Eye (tissue), 1 donor: Measurements from ENCODE around the gene GLYATL3.
A peak's percentile ranks its signal among the peaks of the same experiment; 100 is the strongest.

ENCODE experiments used
- DNase-seq: peaks from one replicate; pipeline ENCODE4 v3.0.0-alpha.2; 2015

GLYATL3 gene

DNA sequence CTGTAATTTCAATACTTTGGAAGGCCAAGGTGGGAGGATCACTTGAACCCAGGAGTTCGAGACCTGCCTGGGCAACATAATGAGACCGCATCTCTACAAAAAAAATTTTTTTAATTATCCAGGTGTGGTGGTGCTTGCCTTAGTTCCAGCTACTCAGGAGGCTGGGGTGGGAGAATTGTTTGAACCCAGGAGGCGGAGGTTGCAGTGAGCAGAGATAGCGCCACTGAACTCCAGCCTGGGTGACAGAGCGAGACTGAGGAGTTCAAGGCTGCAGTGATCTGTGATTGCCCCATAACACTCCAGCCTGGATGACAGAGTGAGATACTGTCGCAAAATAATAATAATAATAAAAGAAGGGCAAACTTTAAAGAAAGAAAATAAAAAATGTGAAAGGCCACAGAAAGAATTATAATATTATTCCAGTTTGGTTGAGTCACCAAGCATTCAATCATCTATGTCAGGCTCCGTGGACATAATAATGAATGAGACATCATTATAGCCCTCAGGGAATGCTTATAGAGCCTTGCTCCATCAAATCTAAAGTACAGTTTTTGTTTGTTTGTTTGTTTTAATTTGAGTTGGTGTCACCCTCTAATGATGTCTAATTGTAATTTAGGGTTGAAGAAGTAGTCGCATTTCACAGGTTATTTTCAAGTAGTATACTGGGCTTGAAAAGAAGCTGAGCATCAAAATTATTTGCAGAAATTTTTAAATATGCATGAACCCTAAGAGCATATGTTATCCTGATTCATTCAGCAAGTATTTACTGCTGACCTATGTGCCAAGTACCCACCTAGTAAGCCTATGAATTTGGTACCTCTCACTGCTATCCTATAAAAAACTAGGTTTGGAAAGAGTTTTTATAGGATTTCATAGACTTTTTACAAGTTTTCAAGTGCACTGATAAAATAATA lies 15.1 kb downstream of the GLYATL3 start:
- DNase-seq, result no peak

DNA sequence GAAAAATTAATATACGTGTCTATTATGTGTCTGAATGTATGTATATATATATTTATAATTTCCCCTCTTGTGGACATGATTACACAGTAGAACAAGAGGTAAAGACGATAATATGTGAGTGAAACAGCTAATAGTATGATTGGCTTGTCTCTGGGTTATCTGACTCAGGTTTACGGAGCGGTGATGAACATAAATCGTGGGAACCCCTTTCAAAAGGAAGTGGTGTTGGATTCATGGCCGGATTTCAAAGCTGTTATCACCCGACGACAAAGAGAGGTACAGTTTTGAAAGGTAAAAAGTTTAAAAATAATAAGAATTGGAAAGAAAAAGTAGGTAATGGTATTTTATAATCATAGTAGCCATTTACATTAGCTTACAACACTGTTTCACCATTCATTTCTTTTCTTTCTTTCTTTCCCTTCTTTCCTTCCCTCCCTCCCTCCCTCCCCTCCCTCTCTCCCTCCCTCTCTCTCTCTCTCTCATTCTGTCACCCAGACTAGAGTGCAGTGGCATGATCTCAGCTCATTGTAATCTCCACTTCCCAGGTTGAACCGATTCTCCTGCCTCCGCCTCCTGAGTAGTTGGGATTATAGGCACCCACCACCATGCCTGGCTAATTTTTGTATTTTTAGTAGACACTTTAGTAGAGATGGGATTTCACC lies 15.9 kb downstream of the GLYATL3 start:
- DNase-seq, result no peak

DNA sequence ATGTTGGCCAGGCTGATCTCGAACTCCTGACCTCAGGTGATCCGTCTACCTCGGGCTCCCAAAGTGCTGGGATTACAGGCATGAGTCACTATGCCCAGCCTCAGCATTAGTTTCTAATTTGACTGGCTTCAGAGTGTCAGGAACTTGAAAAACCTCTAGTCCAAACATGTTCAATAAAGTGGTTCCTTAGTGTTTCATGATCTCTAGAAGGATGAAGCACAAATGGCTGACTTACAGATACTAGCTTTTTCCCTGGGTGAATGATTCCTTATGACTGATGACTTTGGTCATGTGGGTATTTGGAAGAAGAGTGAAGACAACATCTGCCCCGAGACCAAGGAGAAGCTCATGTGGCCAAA lies 16.4 kb downstream of the GLYATL3 start:
- DNase-seq, result no peak

DNA sequence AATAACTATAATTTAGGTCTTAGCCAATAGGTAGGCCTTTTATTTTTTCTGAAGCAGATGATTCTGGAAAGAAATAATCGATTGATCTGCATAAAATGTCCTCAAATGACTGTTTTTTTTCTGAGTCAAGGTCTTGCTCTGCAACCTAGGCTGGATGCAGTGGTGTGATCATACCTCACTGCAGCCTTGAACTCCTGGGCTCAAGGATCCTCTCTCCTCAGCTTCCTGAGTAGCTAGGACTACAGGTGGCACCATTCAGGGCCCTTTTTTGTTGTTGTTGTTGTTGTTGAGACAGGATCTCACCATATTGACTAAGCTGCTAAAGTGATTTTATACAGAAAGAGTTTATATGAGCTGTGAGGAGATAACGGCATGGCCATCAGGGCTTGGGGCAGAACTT lies 18.2 kb downstream of the GLYATL3 start:
- DNase-seq, result no peak

DNA sequence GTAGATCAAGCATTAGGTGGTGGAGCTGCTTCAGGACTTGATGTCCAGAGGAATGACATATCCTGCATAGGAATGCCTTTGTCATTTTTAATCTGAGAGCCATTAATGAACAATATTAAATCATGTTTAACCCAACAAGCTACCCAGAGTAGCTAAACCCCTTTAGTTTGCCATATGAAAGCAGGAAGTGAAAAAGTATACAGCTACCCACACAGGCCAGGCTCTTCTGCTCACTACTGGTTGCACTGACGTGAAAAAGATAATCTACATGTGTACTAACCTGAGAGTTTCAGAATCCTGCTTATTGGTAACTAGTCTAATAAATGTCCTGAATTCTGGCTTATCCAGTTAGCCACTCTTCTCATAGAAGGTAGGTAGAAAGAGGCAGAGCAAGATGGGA lies 19.9 kb downstream of the GLYATL3 start:
- no peak for DNase-seq

DNA sequence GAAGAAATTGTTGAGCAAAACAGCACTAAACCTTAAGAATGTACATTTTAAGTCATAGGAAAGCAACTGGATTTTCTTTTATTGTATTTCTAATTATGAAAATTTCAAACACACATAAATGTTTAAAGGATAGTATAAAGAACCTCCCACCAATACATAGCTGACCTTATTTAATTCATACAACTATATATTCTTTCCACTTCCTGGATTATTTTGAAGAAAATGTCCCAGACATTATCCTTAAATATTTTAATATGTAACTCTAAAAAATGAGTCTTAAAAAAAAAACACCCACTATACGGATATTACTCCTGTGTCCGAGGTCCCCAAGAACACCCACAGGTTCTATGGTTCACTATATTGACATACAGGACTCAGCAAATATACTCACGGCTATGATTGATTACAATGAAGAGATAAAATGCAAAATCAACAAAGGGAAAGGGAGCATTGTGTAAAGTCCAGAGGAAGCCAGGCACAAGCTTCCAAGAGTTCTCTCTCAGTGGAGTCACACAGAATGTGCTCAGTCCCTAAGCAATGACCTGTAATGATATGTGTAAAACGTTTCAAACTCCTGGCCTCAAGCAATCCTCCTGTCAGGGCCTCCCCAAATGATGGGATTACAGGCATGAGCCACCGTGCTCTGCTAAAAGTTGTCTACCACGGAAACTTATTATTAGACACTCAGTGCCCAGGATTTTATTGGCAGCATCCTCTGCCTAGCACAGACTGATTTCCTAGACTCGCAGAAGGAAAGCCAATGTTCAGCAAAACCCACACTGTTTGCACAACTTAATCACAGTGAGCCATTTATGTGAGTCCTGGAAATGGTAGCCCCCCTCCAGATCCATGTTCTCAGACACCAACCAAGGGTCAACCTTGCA lies 23.2 kb downstream of the GLYATL3 start:
- DNase-seq, result no peak

DNA sequence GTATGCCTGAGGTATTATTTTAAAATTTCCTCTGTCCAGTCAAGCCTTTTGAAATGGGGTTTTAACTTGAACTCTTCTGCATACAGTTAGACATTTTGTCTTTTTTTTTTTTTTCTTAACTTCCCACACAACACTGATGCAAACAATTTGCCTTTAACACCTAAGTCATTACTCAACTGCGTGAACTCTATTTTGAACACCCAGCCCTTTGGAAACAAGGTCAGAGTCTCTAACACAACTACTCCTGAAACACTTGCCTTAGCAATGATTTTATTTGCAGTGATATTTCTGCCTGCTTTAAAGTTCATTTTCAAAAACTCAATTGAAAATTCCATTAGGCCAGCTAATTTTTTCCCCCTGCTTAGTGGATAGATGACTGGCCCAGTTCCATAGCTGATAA lies 24.2 kb downstream of the GLYATL3 start:
- DNase-seq, result no peak

DNA sequence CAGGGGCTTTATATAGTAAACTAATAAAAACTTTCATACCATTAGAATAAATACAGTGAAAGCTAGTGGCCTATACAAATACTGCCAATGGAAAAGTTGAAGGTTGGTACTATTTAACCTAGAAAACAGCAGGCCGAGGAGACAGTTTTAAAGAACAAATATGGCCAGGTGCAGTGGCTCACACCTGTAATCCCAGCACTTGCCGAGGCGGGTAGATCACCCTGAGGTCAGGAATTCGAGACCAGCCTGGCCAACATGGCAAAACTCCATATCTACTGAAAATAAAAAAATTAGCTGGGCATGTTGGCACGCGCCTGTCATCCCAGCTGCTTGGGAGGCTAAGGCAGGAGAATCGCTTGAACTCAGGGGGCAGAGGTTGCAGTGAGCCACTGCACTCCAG lies 24.8 kb downstream of the GLYATL3 start:
- no peak for DNase-seq

DNA sequence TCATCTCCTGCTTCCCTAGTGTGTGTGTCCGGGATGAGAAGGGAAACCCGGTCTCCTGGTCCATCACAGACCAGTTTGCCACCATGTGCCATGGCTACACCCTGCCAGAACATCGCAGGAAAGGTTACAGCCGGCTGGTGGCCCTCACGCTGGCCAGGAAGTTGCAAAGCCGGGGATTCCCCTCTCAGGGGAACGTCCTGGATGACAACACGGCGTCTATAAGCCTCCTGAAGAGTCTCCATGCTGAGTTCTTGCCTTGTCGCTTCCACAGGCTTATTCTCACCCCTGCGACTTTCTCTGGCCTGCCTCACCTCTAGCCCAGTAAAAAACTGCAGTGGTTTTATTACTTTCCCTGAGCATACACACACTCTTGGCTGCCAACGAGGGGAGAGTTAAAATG lies 26.9 kb downstream of the GLYATL3 start:
- no peak for DNase-seq

DNA sequence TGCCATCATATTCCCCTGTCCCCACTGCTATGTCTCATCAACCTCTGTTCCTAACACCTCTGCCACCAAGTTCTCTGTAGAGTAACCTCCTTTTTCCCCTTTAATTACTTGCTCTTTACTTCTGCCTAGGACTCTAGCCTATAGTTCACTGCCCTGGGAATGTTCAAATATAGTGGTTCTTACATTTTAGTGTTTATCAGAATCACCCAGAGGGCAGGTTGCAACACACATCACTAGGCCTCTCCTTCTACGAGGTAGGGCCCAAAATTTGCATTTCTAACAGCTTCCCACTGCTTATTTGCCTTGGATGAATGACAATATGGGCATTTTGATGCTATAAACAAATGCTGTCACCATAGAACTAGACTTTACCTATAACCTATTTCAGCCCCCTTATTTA lies 27.6 kb downstream of the GLYATL3 start:
- no peak for DNase-seq

DNA sequence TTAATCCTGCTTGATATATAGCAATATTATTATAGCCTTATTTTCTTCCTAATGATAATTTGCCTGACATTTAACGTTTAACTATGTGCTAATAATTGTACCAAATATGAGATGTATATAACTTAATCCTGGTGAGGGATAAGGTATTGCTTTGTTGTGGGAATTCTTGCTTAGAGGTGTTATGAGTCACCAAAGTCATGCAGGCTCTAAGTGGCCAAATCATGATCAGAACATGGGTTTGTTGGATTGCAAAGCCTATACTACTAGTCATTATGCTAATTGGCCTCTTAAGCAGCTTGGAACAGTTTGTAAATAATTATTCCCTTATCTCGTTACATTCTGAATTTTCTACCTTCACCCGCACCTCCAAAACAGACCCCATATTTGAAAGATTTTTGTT lies 28.8 kb downstream of the GLYATL3 start:
- DNase-seq, result no peak

DNA sequence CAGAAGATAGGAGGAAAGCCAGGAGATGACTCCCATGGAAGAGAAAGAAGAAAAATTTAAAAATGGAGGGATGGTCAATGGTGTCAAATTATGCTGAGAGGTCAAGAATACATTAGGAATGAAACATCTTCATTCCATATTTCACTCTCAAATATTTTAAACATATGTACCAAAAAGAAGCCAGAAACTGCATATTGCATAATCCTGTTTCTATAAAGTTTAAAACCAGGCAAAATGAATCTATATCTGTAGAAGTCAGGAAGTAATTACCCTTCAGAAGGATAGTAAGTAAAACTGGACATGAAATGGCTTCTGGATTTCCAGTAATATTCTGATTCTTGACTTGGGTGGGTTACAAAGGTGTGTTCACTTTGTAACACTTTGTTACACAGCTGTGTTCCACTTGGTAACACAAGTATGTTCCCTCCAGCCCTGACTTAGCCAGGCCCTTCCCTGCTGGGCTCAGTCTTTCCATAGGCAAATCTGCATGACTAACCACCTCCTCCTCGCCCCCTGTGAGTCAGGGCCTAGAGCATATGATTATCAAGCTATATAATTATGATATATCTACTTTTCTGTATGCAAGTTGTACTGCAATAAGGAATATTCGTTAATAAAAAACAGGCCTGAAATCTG lies 30.5 kb downstream of the GLYATL3 start:
- no peak for DNase-seq

DNA sequence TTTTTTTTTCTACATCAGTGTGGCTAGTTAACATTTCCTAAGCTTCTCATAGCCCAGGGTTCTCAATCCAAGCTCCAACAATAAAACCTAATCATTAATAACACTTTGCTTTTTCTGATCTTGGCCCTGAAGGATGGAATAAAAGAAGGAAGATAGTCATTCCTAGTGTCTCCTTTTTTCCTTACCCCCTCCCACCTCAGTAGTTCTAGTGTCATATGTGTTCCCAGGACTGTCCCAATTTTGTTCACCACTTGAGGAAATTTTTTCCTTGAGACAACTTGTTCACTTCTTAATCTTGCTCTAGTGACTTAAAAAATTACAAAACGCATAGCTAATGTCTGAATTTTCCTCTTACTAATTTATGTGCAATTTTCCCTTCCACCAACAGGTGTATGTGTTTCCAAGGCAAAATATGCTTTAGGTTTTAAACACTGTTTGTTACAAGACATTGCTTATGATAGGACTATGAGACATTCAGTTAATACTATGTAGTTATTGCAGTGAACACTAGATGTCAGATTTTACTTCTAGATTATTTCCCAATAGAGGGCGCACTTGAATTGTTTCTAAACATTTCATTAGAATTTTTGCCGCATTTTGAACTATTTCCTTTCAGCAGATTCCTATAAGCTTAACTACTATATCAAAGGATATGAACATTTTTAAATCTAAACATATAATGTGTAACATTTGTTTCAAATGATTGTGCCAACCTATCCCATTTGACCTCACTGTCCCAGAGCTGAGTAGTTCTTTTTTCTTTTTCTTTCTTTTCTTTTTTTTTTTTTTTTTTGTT lies 32.2 kb downstream of the GLYATL3 start:
- DNase-seq, result peak; percentile 83

DNA sequence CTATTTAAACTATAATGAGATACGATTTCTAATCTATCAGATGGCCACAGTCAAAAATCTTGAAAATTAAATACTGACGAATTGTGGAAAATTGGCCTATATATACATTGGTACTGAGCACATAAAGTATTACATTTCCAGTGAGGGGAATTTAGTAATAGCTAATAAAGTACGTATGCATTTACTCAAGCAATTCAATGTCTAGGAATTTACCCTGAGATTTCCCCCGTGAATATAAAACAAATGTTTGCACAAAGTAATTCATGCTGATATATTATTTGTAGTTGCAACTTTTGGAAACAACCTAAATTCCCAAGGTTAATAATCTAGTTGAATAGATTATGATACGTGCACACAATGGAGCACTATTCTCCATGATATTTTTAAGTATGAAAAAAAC lies 36.1 kb downstream of the GLYATL3 start:
- DNase-seq, result no peak

DNA sequence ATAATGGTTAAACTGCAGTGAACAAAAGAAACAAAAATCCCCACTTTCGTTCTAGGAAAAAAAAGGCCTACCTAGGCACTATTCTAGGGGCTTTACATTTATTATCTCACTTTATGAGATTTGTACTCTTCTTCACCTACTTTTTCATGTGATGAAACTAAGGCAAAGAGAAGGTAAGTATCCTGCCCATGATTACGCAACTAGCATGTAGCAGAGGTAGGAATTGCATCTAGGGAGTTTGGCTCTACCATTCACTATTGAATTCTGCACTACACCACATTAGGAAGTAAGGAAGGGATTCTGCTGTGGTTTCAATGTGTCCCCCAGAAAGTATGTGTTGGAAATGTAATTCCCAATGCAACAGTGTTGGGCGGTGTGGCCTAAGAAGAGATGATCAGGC lies 39.4 kb downstream of the GLYATL3 start:
- no peak for DNase-seq

DNA sequence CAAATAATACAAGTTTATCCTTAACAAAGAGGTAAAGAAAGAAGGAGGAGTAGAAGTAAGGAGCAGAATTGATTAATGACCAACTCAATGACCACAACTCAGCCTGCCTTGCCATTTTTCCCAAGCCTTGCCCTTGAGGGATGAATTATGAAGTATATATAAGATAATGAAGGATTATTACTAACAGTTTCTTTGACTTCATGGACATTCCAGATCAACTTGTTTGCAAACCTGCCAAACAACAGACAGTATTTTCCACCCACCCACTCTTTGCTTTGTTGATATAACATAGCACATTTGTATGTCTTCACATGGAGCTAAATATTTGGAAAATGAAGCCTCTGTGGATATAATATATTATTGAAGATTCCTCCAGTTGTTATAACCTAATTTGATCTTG lies 40.9 kb downstream of the GLYATL3 start:
- no peak for DNase-seq

DNA sequence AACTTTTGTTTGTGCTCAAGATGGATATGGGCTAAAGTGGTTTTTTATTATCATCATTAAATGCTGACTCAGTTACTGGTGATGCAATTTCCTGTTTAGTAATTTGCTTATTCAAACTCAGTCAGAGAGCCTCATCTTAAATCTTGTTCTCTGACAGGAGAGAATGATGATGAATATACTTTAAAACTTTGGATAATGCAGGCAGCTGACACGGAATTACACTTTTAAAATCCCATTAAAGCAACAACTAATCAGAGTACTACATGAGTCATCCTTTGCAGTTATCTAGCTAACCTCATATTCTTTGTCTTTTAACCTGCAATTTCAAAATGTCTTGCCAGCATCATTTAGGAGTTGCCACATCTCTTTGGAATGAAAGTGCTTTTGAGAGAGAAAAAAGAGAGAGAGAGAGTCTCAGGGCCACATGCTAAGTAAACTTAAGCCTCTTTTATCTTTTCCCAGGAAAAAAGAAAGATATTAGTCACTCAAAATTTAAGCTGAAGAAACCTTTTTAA lies 41.5 kb downstream of the GLYATL3 start:
- DNase-seq, result no peak

DNA sequence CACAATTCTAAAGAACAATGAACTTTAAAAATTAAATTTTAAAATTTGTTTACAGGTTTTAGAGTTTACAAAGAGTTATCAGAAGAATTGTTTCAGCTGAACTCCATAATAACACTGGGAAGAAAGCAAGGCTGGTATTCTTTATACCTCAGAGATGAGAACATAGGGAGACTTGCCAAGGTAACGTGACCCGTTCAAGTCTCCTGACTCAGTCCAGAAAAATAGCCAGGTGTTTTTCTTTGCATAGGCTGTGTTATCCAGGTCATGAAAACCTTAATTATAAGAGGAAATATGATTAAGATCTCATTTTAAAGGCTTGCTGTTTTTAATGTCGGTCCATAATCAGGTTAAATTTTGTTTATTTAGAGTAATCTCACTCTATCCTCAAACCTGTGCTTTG lies 42.2 kb downstream of the GLYATL3 start:
- DNase-seq, result no peak

DNA sequence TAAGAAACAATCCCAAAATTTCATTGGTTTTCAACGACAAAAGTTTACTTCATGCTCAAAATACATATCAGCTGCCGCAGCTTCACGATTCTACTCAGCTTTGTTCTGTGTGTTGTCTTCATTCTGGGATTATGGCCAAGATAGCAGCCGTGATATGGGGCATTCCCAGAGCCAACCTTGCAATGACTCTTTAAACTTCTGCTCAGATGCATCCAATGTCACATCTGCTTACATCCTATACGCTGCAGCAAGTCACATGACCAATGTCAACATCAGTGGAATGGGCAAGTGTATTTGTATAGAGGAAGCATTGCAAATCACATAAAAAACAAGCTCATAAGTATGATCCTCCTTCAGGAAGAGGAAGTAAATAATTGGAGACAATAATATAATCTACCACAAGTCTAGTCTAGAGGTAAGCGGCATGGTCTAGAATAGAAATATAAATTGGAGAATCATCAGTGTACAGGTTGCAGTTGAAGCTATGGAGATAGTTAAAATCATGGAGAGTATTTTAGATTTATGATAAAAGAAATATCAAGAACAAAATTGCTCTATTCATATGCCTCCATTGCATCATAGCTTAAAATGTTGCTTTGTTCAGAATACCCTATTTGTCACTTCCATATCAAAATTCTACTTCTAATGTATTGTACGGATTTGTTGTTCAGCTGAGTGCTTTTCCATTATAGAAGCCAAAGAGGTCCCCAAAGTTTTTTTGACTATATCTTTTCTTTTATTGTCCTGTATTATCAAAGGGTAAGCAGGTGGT lies 43.5 kb downstream of the GLYATL3 start:
- DNase-seq, result no peak

DNA sequence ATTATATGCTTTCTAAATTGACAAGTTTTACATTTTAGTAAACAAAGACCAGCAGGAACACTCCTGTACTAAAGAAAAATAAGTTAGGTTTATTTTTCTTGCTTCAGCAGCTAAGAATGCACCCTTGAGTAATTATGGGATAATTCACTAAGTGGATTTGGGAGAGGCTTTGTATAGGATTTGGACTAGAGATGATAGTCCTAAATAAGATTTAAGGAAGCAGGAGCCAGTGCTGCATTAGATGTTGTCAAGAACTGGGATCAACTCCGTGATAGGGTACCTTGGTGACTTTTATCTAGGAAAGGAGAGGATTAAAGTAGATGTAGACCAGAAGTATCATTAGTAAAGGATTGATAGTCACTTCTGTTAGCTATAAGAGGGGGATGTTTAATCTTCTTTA lies 46.6 kb downstream of the GLYATL3 start:
- DNase-seq, result no peak

DNA sequence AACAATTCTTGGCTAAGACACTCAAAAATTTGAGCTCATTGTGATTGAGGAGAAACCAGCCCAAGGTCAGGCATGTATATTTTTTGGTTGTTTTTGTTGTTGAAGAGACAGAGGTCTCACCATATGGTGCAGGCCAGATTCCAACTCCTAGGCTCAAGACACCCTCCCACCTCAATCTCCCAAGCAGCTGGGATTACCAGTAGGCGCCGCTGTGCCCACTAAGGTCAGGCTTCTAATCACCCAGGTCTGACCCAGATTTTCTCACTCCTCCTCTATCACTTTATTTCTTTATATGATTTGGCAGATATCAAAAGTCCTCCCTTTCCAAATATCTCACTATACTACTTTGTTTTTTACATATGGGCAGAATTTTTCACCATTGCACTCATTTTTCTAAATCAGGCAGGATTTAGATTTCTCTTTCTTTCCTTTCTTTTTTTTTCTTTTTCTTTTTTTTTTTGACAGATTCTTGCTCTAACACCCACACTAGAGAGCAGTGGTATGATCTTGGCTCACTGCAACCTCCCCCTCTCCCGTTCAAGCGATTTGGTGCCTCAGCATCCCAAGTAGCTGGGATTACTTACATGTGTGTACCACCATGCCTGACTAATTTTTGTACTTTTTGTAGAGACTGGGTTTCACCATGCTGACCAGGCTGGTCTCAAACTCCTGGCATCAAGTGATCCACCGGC lies 49.0 kb downstream of the GLYATL3 start:
- no peak for DNase-seq
